ENCODE measurements around the gene HUWE1.

HUWE1 gene

DNA sequence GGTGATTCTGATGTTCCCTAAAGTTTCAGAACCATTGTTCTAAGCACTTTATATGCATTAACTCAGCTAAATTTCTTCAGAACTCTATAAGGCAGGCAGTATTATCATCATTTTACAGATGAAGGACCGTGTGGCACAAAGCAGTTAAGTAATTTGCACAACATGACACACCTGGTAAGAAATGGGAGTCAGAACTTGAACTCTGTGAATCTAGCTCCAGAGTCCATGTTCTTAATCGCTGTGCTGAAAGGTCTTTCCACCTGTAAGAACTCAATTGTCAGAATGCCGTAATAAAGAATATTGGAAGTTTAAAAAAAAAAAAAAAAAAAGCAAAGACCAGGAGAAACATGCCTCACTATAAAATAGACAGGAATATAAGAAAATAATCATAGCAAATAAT lies 9.2 kb downstream of the HUWE1 start:
- Histone ChIP-seq H3F3A (ENCODE audit: insufficient read depth, low read length) (no peaks in the 10 kb centered on the region), H4K20me1 (ENCODE audit: insufficient read depth, low read length) (no peaks in the 10 kb centered on the region), H3K9me2 (ENCODE audit: low read depth, low read length) (no peaks in the 10 kb centered on the region), H2AFZ (ENCODE audit: low read length) (no peak overlapping the region), H3K4me1 (ENCODE audit: insufficient read depth, low read length, severe bottlenecking) (peaks cover 4% of the 10 kb centered on the region), H3K9me3 (ENCODE audit: low read length) (no peaks in the 10 kb centered on the region), H3K27ac (ENCODE audit: low read depth, low read length, poor library complexity, severe bottlenecking) (no peak overlapping the region), H3K27me3 (ENCODE audit: insufficient read depth, low read length) (no peaks in the 10 kb centered on the region), H3K4me2 (ENCODE audit: low read length) (no peak overlapping the region), H3K36me3 (ENCODE audit: insufficient read depth, low read length) (peaks cover 93% of the 10 kb centered on the region), H3K9ac (ENCODE audit: low read length) (no peak overlapping the region), H3K79me2 (ENCODE audit: insufficient read depth, low read length) (peaks cover 63% of the 10 kb centered on the region), H3K4me3 (ENCODE audit: low read depth, low read length, poor library complexity, severe bottlenecking) (no peak overlapping the region)
- TF ChIP-seq EZH2 (IDR thresholded peaks at IDR 0.05; ENCODE audit: borderline replicate concordance, low read length): no peak
- TF ChIP-seq, protein P1, sequence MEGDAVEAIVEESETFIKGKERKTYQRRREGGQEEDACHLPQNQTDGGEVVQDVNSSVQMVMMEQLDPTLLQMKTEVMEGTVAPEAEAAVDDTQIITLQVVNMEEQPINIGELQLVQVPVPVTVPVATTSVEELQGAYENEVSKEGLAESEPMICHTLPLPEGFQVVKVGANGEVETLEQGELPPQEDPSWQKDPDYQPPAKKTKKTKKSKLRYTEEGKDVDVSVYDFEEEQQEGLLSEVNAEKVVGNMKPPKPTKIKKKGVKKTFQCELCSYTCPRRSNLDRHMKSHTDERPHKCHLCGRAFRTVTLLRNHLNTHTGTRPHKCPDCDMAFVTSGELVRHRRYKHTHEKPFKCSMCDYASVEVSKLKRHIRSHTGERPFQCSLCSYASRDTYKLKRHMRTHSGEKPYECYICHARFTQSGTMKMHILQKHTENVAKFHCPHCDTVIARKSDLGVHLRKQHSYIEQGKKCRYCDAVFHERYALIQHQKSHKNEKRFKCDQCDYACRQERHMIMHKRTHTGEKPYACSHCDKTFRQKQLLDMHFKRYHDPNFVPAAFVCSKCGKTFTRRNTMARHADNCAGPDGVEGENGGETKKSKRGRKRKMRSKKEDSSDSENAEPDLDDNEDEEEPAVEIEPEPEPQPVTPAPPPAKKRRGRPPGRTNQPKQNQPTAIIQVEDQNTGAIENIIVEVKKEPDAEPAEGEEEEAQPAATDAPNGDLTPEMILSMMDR (IDR thresholded peaks at IDR 0.05; ENCODE audit: low read length): no peak

DNA sequence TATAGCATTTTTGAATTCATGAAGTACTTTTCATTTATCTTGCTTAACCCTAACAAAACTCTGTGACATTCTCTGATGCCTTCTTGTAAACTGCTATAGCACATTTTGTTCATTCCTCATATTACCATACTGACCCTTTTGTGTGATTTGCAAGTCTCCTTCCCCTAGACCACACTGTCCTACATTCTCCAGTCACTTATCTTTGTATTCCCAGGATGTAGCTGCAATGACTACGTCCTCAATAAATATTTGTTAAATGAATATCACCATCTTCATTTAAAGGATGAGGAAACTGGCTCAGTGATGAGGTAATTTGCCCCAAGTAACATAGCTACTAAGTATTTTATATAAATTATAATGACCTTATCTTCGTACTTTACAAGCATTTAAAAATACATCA lies 11.9 kb downstream of the HUWE1 start:
- Histone ChIP-seq H3K4me1 (ENCODE audit: insufficient read depth, low read length, severe bottlenecking) (no peaks in the 10 kb centered on the region), H3K4me3 (ENCODE audit: low read depth, low read length, poor library complexity, severe bottlenecking) (no peak overlapping the region), H4K20me1 (ENCODE audit: insufficient read depth, low read length) (no peaks in the 10 kb centered on the region), H3K4me2 (ENCODE audit: low read length) (no peak overlapping the region), H2AFZ (ENCODE audit: low read length) (no peak overlapping the region), H3K27ac (ENCODE audit: low read depth, low read length, poor library complexity, severe bottlenecking) (no peak overlapping the region), H3K9ac (ENCODE audit: low read length) (no peak overlapping the region), H3K36me3 (ENCODE audit: insufficient read depth, low read length) (peaks cover 87% of the 10 kb centered on the region), H3F3A (ENCODE audit: insufficient read depth, low read length) (no peaks in the 10 kb centered on the region), H3K79me2 (ENCODE audit: insufficient read depth, low read length) (peaks cover 50% of the 10 kb centered on the region), H3K9me2 (ENCODE audit: low read depth, low read length) (no peaks in the 10 kb centered on the region), H3K9me3 (ENCODE audit: low read length) (no peaks in the 10 kb centered on the region), H3K27me3 (ENCODE audit: insufficient read depth, low read length) (no peaks in the 10 kb centered on the region)
- TF ChIP-seq EZH2 (IDR thresholded peaks at IDR 0.05; ENCODE audit: borderline replicate concordance, low read length): no peak
- TF ChIP-seq, protein P1 (IDR thresholded peaks at IDR 0.05; ENCODE audit: low read length): no peak

DNA sequence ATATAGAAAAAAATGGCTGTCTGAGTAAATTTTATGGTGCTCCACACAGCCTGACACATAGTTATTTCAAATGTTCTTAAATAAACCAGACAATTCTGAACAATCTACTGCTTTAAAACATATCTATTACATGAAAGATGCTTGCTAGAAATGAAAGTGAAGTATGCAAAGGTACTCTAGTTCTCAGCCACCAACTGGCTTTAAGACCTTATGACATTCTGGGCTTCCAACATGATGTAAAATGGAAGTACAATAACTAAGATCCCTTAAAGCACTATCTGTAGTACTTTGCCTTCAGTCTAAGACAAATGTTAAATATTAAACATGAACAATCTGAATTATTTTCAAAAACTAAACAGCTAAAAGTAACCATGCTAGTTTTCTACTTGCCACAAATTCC lies 17.3 kb downstream of the HUWE1 start:
- TF ChIP-seq EZH2 (IDR thresholded peaks at IDR 0.05; ENCODE audit: borderline replicate concordance, low read length): no peak
- TF ChIP-seq, protein P1 (IDR thresholded peaks at IDR 0.05; ENCODE audit: low read length): no peak
- Histone ChIP-seq H3K9me2 (ENCODE audit: low read depth, low read length) (no peaks in the 10 kb centered on the region), H3K4me1 (ENCODE audit: insufficient read depth, low read length, severe bottlenecking) (no peaks in the 10 kb centered on the region), H3K27ac (ENCODE audit: low read depth, low read length, poor library complexity, severe bottlenecking) (no peak overlapping the region), H3F3A (ENCODE audit: insufficient read depth, low read length) (no peaks in the 10 kb centered on the region), H3K4me3 (ENCODE audit: low read depth, low read length, poor library complexity, severe bottlenecking) (no peak overlapping the region), H3K4me2 (ENCODE audit: low read length) (no peak overlapping the region), H3K36me3 (ENCODE audit: insufficient read depth, low read length) (peaks cover 81% of the 10 kb centered on the region), H3K9me3 (ENCODE audit: low read length) (no peaks in the 10 kb centered on the region), H3K27me3 (ENCODE audit: insufficient read depth, low read length) (no peaks in the 10 kb centered on the region), H4K20me1 (ENCODE audit: insufficient read depth, low read length) (no peaks in the 10 kb centered on the region), H2AFZ (ENCODE audit: low read length) (no peak overlapping the region), H3K9ac (ENCODE audit: low read length) (no peak overlapping the region), H3K79me2 (ENCODE audit: insufficient read depth, low read length) (peaks cover 52% of the 10 kb centered on the region)

Measured in OCI-LY1 (cell line).